CD14-positive monocyte (primary cell): ENCODE measurements around the gene SCRN1. TPM values are rescaled to one million over a fixed set of nuclear protein-coding genes. Genes with fewer than 3 reads are reported as not detected.

Source experiments
- DNase-seq, 3 donors: peaks; one replicate each; pipeline ENCODE4 v3.0.0-alpha.2; 2011 to 2022
- H2AFZ ChIP-seq: 2 replicates; pipeline ENCODE4 v1.6.0; 2012; ENCODE audit warnings: mild to moderate bottlenecking, low read depth, low read length, inconsistent platforms; ENCODE audit not compliant: insufficient read depth, poor library complexity, severe bottlenecking
- H3K27ac ChIP-seq, 2 donors: 1 replicate in 1 of 2; 2 replicates in 1 of 2; pipeline ENCODE4 v1.5.1; 2012 to 2013; ENCODE audit warnings: low read length in 2 of 2, control low read depth in 1 of 2, inconsistent platforms in 1 of 2, low read depth in 1 of 2, mild to moderate bottlenecking in 1 of 2
- H3K27me3 ChIP-seq, 2 donors: one replicate each; pipeline versions ENCODE4 v1.6.0 to v1.6.1; 2011 to 2013; ENCODE audit warnings: low read length in 2 of 2; ENCODE audit not compliant: control insufficient read depth in 2 of 2, insufficient read depth in 2 of 2
- H3K36me3 ChIP-seq, 2 donors: replicated peaks in 1 of 2; 1 replicate in 1 of 2; 2 replicates in 1 of 2; pipeline versions ENCODE4 v1.5.1 to v1.6.1; 2012 to 2013; ENCODE audit warnings: low read length in 2 of 2, control low read depth in 1 of 2, inconsistent platforms in 1 of 2, mild to moderate bottlenecking in 1 of 2; ENCODE audit not compliant: insufficient read depth in 2 of 2, control insufficient read depth in 1 of 2
- H3K4me1 ChIP-seq, 2 donors: 1 replicate in 1 of 2; 2 replicates in 1 of 2; pipeline versions ENCODE4 v1.5.1 to v1.6.1; 2012 to 2013; ENCODE audit warnings: low read length in 2 of 2, control low read depth in 1 of 2, inconsistent platforms in 1 of 2, mild to moderate bottlenecking in 1 of 2, moderate library complexity in 1 of 2; ENCODE audit not compliant: insufficient read depth in 2 of 2, control insufficient read depth in 1 of 2
- H3K4me2 ChIP-seq: replicated peaks from 2 replicates; pipeline ENCODE3; 2012; ENCODE audit warnings: low read length, moderate library complexity, mild to moderate bottlenecking; ENCODE audit not compliant: poor library complexity, severe bottlenecking; ENCODE audit errors: extremely low read depth
- H3K4me3 ChIP-seq, 3 experiments: fragments of 200-600 bp in 1 of 3; sonication (generic) in 1 of 3; replicated peaks in 1 of 3; 1 replicate in 2 of 3; 2 replicates in 1 of 3; pipeline ENCODE4 v1.5.1; 2011 to 2013; ENCODE audit warnings: low read length in 3 of 3, mild to moderate bottlenecking in 3 of 3, control low read depth in 2 of 3, low read depth in 2 of 3, inconsistent platforms in 1 of 3, moderate library complexity in 1 of 3
- H3K79me2 ChIP-seq: 2 replicates; pipeline ENCODE4 v1.6.0; 2012; ENCODE audit warnings: mild to moderate bottlenecking, control low read depth, inconsistent platforms, low read length, moderate library complexity; ENCODE audit not compliant: insufficient read depth
- H3K9ac ChIP-seq: 2 replicates; pipeline ENCODE4 v1.6.0; 2017; ENCODE audit warnings: low read length, mild to moderate bottlenecking; ENCODE audit not compliant: insufficient read depth, poor library complexity, severe bottlenecking
- H3K9me3 ChIP-seq, 2 donors: replicated peaks in 1 of 2; 1 replicate in 1 of 2; 2 replicates in 1 of 2; pipeline versions ENCODE4 v1.5.1 to v1.6.1; 2012 to 2013; ENCODE audit warnings: low read length in 2 of 2, control low read depth in 1 of 2; ENCODE audit not compliant: control insufficient read depth in 1 of 2, insufficient read depth in 1 of 2
- H4K20me1 ChIP-seq: 2 replicates; pipeline ENCODE4 v1.6.0; 2012; ENCODE audit warnings: mild to moderate bottlenecking, low read length, control low read depth, moderate library complexity; ENCODE audit not compliant: insufficient read depth
- H3K27ac Mint-ChIP-seq, 7 donors: one replicate each; pipeline ENCODE4 v1.8.0; 2020; ENCODE audit warnings: mild to moderate bottlenecking in 7 of 7, mixed read lengths in 7 of 7, moderate library complexity in 6 of 7, inconsistent platforms in 2 of 7
- H3K27me3 Mint-ChIP-seq, 3 donors: one replicate each; pipeline ENCODE4 v1.8.0; 2021 to 2022; ENCODE audit warnings: low read depth in 3 of 3, mild to moderate bottlenecking in 3 of 3, mixed read lengths in 3 of 3, moderate library complexity in 3 of 3, inconsistent platforms in 1 of 3
- H3K36me3 Mint-ChIP-seq, 2 donors: one replicate each; pipeline ENCODE4 v1.8.0; 2020; ENCODE audit warnings: mixed read lengths in 2 of 2, inconsistent platforms in 1 of 2, mild to moderate bottlenecking in 1 of 2
- H3K4me1 Mint-ChIP-seq: one replicate; pipeline ENCODE4 v1.8.0; 2020; ENCODE audit warnings: mild to moderate bottlenecking, mixed read lengths
- H3K4me3 Mint-ChIP-seq, 2 donors: one replicate each; pipeline ENCODE4 v1.8.0; 2020; ENCODE audit warnings: mild to moderate bottlenecking in 2 of 2, mixed read lengths in 2 of 2, moderate library complexity in 1 of 2
- H3K9me3 Mint-ChIP-seq, 7 donors: one replicate each; pipeline ENCODE4 v1.8.0; 2020 to 2022; ENCODE audit warnings: mixed read lengths in 7 of 7, mild to moderate bottlenecking in 6 of 7, moderate library complexity in 6 of 7, inconsistent platforms in 2 of 7
- WGBS: methylation state at CpG from one replicate; pipeline ENCODE4 v1.1.5; 2013; ENCODE audit warnings: missing lambda C conversion rate; ENCODE audit not compliant: insufficient coverage; 5-methylcytosine and 5-hydroxymethylcytosine counted together
- intact Hi-C, 2 donors: fragments of 100-400 bp; cut with micrococcal nuclease; formaldehyde crosslinking; loops; one replicate each; pipeline versions ENCODE4 v1.15.0 to v1.15.1; 2023
- polyA plus RNA-seq, 3 donors: library from polyadenylated mRNA; depleted of rRNA in 1 of 3; unstranded in 2 of 3; stranded (reverse) in 1 of 3; fragments of 300-500 nt in 2 of 3; fragments of >200 nt in 1 of 3; fragmentation: Illumina TruSeq in 2 of 3; gene quantifications; 1 replicate in 2 of 3; 2 replicates in 1 of 3; pipeline ENCODE4 v1.2.3, GENCODE V29; 2012 to 2021
- TF ChIP-seq, protein P1 (sequence below): fragments of 200-600 bp; IDR thresholded peaks from one replicate; pipeline ENCODE4 v1.8.0; 2022; ENCODE audit warnings: antibody characterized with exemption, mild to moderate bottlenecking

Gene SCRN1
- polyA plus RNA-seq, 3 donors: 8.4 to 12.1 (median 8.6) TPM

DNA sequence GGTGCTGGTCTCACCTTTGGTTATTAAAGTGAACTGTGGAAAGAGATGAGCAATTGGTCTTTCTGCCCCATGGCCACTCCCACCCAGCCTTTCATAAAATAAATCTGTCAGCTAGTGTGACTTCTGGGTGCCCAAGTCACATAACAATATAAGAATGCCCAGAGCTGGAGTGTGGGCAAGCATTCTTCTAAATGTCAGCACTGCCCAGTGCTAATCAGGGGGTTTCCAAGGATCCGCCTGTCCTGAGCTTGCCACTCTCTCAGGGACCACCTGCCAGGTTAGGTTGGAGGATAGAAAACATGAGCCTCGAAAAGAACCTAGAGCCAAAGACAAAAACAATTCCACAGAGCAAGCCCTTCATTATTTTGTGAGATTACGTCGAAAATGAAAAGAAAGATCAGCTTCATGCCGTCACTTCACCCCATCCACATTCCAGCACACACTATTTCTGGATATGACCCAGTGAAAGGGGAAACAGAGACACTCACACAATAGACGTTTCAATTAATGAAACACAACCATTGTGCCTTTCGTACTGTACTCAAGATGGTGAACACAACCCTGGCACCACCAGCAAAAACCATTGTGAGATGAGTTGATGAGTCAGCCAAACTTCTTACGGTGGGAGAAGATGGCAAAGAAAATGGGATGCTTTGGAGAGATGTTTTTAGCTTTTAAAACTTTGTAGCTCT lies 30.8 kb downstream of the SCRN1 start:
- TF ChIP-seq, protein P1, sequence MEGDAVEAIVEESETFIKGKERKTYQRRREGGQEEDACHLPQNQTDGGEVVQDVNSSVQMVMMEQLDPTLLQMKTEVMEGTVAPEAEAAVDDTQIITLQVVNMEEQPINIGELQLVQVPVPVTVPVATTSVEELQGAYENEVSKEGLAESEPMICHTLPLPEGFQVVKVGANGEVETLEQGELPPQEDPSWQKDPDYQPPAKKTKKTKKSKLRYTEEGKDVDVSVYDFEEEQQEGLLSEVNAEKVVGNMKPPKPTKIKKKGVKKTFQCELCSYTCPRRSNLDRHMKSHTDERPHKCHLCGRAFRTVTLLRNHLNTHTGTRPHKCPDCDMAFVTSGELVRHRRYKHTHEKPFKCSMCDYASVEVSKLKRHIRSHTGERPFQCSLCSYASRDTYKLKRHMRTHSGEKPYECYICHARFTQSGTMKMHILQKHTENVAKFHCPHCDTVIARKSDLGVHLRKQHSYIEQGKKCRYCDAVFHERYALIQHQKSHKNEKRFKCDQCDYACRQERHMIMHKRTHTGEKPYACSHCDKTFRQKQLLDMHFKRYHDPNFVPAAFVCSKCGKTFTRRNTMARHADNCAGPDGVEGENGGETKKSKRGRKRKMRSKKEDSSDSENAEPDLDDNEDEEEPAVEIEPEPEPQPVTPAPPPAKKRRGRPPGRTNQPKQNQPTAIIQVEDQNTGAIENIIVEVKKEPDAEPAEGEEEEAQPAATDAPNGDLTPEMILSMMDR: no peak
- Histone ChIP-seq H3K9ac (no peak overlapping the region), H3K27me3 (no peaks in the 10 kb centered on the region), H3K36me3 (no peaks in the 10 kb centered on the region), H3K4me2 (no peak overlapping the region), H3K27ac (no peak overlapping the region), H4K20me1 (no peaks in the 10 kb centered on the region), H3K79me2 (no peaks in the 10 kb centered on the region), H3K4me3 (no peak overlapping the region), H3K9me3 (no peaks in the 10 kb centered on the region), H3K4me1 (peaks cover 25 to 37% of the 10 kb centered on the region in 2 donors), H2AFZ (no peak overlapping the region)
- Mint-ChIP-seq H3K27me3 (peaks cover 0 to 1% (median 0%) of the 10 kb centered on the region in 3 donors), H3K4me1 (peaks cover 33% of the 10 kb centered on the region), H3K4me3 (no peak overlapping the region), H3K9me3 (peaks cover 0 to 2% (median 0%) of the 10 kb centered on the region in 7 donors), H3K36me3 (peaks cover 4 to 7% of the 10 kb centered on the region in 2 donors), H3K27ac (no peak overlapping the region)
- intact Hi-C loops: no loop called here
- DNase-seq: no peak
- 95% methylated on average over 3 of the region's 8 CpGs for WGBS

DNA sequence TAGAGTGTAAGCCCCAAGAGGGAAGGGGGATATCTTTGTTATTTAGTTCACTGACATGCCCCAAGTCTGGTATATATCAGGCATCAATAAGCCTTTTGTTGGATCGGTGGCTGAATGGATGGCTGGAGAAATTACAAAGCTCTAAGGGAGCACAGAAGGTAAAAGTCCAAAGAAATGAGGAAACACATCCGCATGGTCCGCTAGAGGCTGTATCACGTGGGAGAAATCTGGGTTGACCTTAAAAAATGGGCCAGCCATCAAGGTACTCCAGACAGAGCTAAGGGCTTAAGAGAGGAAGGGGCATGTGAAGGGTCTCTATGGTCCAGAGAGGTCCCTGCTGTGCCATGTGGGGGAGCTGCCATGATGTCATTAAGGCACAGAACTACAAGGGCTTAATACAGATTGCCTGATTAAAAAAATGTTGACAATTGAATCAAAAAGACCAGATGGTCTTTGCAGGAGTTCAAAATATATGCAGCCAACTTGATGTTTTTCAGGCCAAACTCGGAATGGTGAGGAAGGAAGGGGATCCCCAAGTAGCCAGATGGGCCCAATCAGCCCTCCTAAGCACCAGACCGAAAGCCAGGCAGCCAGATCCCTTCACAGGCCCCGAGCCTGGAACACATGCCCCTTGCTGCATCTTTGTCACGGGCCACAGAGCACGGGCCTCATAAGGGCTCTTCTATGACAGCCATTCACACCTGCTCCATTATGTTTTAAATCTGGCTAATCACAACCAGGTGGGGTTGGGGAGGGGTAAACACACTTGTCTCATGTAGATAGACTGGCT lies 31.9 kb downstream of the SCRN1 start:
- H3K9me3 Mint-ChIP-seq: peaks cover 0 to 2% (median 0%) of the 10 kb centered on the region in 7 donors
- 91% methylated on average over 6 of the region's 9 CpGs for whole genome bisulfite sequencing
- H3K4me3 Mint-ChIP-seq: no peak overlapping the region
- H3K9ac ChIP-seq: no peak overlapping the region
- no peak overlapping the region for H2AFZ ChIP-seq
- H3K36me3 ChIP-seq: peaks cover 0 to 3% of the 10 kb centered on the region in 2 donors
- H3K27ac Mint-ChIP-seq: peak overlapping the region in 2 of 7 donors; percentile 14 to 25
- no peak overlapping the region for H3K4me3 ChIP-seq
- TF ChIP-seq, protein P1: no peak
- DNase-seq: no peak
- H3K27ac ChIP-seq: no peak overlapping the region
- intact Hi-C loops: no loop called here
- no peaks in the 10 kb centered on the region for H4K20me1 ChIP-seq
- peaks cover 0 to 3% (median 1%) of the 10 kb centered on the region in 3 donors for H3K27me3 Mint-ChIP-seq
- H3K4me1 ChIP-seq: peaks cover 29 to 44% of the 10 kb centered on the region in 2 donors
- peaks cover 2 to 10% of the 10 kb centered on the region in 2 donors for H3K36me3 Mint-ChIP-seq
- no peaks in the 10 kb centered on the region for H3K27me3 ChIP-seq
- no peak overlapping the region for H3K4me2 ChIP-seq
- H3K79me2 ChIP-seq: no peaks in the 10 kb centered on the region
- H3K9me3 ChIP-seq: no peaks in the 10 kb centered on the region
- H3K4me1 Mint-ChIP-seq: peaks cover 37% of the 10 kb centered on the region
